Muscle layer of duodenum (tissue), 2 donors: ENCODE data around the gene PTPRT.

ENCODE experiments used
- H3K27ac ChIP-seq: one replicate; pipeline ENCODE4 v1.7.0; 2013; ENCODE audit warnings: mild to moderate bottlenecking, low read length
- H3K27me3 ChIP-seq: one replicate; pipeline ENCODE4 v1.7.0; 2013; ENCODE audit warnings: low read depth, mild to moderate bottlenecking, control low read depth, low read length
- H3K36me3 ChIP-seq, 2 donors: one replicate each; pipeline ENCODE4 v1.7.0; 2013; ENCODE audit warnings: low read length in 2 of 2, control low read depth in 1 of 2, mild to moderate bottlenecking in 1 of 2; ENCODE audit not compliant: insufficient read depth in 2 of 2, control insufficient read depth in 1 of 2
- H3K4me1 ChIP-seq, 2 donors: one replicate each; pipeline ENCODE4 v1.7.0; 2013; ENCODE audit warnings: low read length in 2 of 2, mild to moderate bottlenecking in 2 of 2, control low read depth in 1 of 2, moderate library complexity in 1 of 2; ENCODE audit not compliant: insufficient read depth in 2 of 2, control insufficient read depth in 1 of 2
- H3K4me3 ChIP-seq, 2 donors: one replicate each; pipeline ENCODE4 v1.7.0; 2013; ENCODE audit warnings: low read length in 2 of 2, low read depth in 1 of 2, mild to moderate bottlenecking in 1 of 2
- H3K9me3 ChIP-seq, 2 donors: one replicate each; pipeline ENCODE4 v1.7.0; 2013; ENCODE audit warnings: low read length in 2 of 2, control low read depth in 1 of 2, mild to moderate bottlenecking in 1 of 2; ENCODE audit not compliant: control insufficient read depth in 1 of 2
- donor health status: healthy.

PTPRT gene

GRCh38 chr20:42862446-42862845, 327.3 kb downstream of the PTPRT start:
- Histone ChIP-seq H3K4me1 (no peaks in the 10 kb centered on the region), H3K4me3 (no peak overlapping the region), H3K27me3 (no peaks in the 10 kb centered on the region), H3K27ac (no peak overlapping the region), H3K9me3 (no peaks in the 10 kb centered on the region), H3K36me3 (no peaks in the 10 kb centered on the region)

GRCh38 chr20:42857446-42857845, 332.3 kb downstream of the PTPRT start:
- Histone ChIP-seq H3K4me3 (no peak overlapping the region), H3K9me3 (no peaks in the 10 kb centered on the region), H3K27me3 (no peaks in the 10 kb centered on the region), H3K27ac (no peak overlapping the region), H3K4me1 (no peaks in the 10 kb centered on the region), H3K36me3 (no peaks in the 10 kb centered on the region)

- no peaks in the 10 kb centered on the region for H3K4me1 ChIP-seq
- H3K4me3 ChIP-seq = no peak overlapping the region
- no peak overlapping the region for H3K27ac ChIP-seq
- H3K36me3 ChIP-seq = no peaks in the 10 kb centered on the region
- H3K27me3 ChIP-seq = no peaks in the 10 kb centered on the region
- H3K9me3 ChIP-seq = no peaks in the 10 kb centered on the region
Measured at GRCh38 chr20:42855896-42856295, 333.8 kb downstream of the PTPRT start.

- Histone ChIP-seq H3K27ac (no peak overlapping the region), H3K36me3 (no peaks in the 10 kb centered on the region), H3K4me3 (no peak overlapping the region), H3K4me1 (no peaks in the 10 kb centered on the region), H3K27me3 (no peaks in the 10 kb centered on the region), H3K9me3 (no peaks in the 10 kb centered on the region)
Measured at GRCh38 chr20:42852691-42853090, 337.0 kb downstream of the PTPRT start.

GRCh38 chr20:42846784-42847490, 342.8 kb downstream of the PTPRT start:
- H3K27ac ChIP-seq = no peak overlapping the region

GRCh38 chr20:42844751-42845150, 345.0 kb downstream of the PTPRT start:
- no peaks in the 10 kb centered on the region for H3K27me3 ChIP-seq
- H3K27ac ChIP-seq = no peak overlapping the region
- no peaks in the 10 kb centered on the region for H3K4me1 ChIP-seq
- H3K4me3 ChIP-seq = no peak overlapping the region
- H3K36me3 ChIP-seq = no peaks in the 10 kb centered on the region
- no peaks in the 10 kb centered on the region for H3K9me3 ChIP-seq

More at GRCh38 chr20:42846784-42847490, 342.8 kb downstream of the PTPRT start:
- Histone ChIP-seq H3K9me3 (no peaks in the 10 kb centered on the region), H3K27me3 (no peaks in the 10 kb centered on the region), H3K36me3 (no peaks in the 10 kb centered on the region), H3K4me1 (no peaks in the 10 kb centered on the region), H3K4me3 (no peak overlapping the region)

GRCh38 chr20:42837456-42837855, 352.2 kb downstream of the PTPRT start:
- Histone ChIP-seq H3K36me3 (no peaks in the 10 kb centered on the region), H3K9me3 (no peaks in the 10 kb centered on the region), H3K4me3 (no peak overlapping the region), H3K27me3 (no peaks in the 10 kb centered on the region), H3K27ac (no peak overlapping the region), H3K4me1 (no peaks in the 10 kb centered on the region)

GRCh38 chr20:42836339-42836738, 353.4 kb downstream of the PTPRT start:
- Histone ChIP-seq H3K27me3 (no peaks in the 10 kb centered on the region), H3K27ac (no peak overlapping the region), H3K9me3 (no peaks in the 10 kb centered on the region), H3K36me3 (no peaks in the 10 kb centered on the region), H3K4me1 (no peaks in the 10 kb centered on the region), H3K4me3 (no peak overlapping the region)

- H3K36me3 ChIP-seq = no peaks in the 10 kb centered on the region
- no peaks in the 10 kb centered on the region for H3K27me3 ChIP-seq
- H3K4me1 ChIP-seq = no peaks in the 10 kb centered on the region
- H3K27ac ChIP-seq = no peak overlapping the region
- H3K9me3 ChIP-seq = no peaks in the 10 kb centered on the region
- H3K4me3 ChIP-seq = no peak overlapping the region
Measured at GRCh38 chr20:42807876-42808275, 381.8 kb downstream of the PTPRT start.

GRCh38 chr20:42795111-42795695, 394.5 kb downstream of the PTPRT start:
- no peak overlapping the region for H3K27ac ChIP-seq
- H3K27me3 ChIP-seq = no peaks in the 10 kb centered on the region
- H3K4me3 ChIP-seq = no peak overlapping the region
- H3K4me1 ChIP-seq = no peaks in the 10 kb centered on the region
- H3K9me3 ChIP-seq = no peaks in the 10 kb centered on the region
- H3K36me3 ChIP-seq = no peaks in the 10 kb centered on the region

- H3K36me3 ChIP-seq = no peaks in the 10 kb centered on the region
- H3K9me3 ChIP-seq = no peaks in the 10 kb centered on the region
Measured at GRCh38 chr20:42792052-42792451, 397.7 kb downstream of the PTPRT start.

GRCh38 chr20:42790111-42790510, 399.6 kb downstream of the PTPRT start:
- Histone ChIP-seq H3K27ac (no peak overlapping the region), H3K4me3 (no peak overlapping the region), H3K27me3 (no peaks in the 10 kb centered on the region), H3K4me1 (no peaks in the 10 kb centered on the region), H3K36me3 (no peaks in the 10 kb centered on the region), H3K9me3 (no peaks in the 10 kb centered on the region)

More at GRCh38 chr20:42792052-42792451, 397.7 kb downstream of the PTPRT start:
- H3K4me1 ChIP-seq = no peaks in the 10 kb centered on the region
- H3K27me3 ChIP-seq = no peaks in the 10 kb centered on the region
- H3K27ac ChIP-seq = no peak overlapping the region
- H3K4me3 ChIP-seq = no peak overlapping the region
